Lower leg skin (tissue), 4 donors: ENCODE measurements around the gene FAM107B. TPM values are rescaled to one million over a fixed set of nuclear protein-coding genes. Genes with fewer than 3 reads are reported as not detected.

ENCODE experiments used
- DNase-seq, 2 donors: peaks; one replicate each; pipeline ENCODE4 v3.0.0-alpha.2; 2019; ENCODE audit warnings: low spot score in 2 of 2
- H3K4me3 ChIP-seq: fragments of 200-600 bp; sonication (generic); 2 replicates; pipeline ENCODE4 v1.5.1; 2017; ENCODE audit warnings: mild to moderate bottlenecking, low read depth; ENCODE audit not compliant: poor library complexity, severe bottlenecking
- CTCF ChIP-seq, 3 donors: fragments of 450-650 bp; IDR thresholded peaks; one replicate each; pipeline ENCODE4 v1.5.1; 2016; ENCODE audit warnings: antibody characterized with exemption in 3 of 3, mild to moderate bottlenecking in 3 of 3, moderate library complexity in 2 of 3
- POLR2A ChIP-seq, 2 donors: fragments of 450-650 bp; IDR thresholded peaks; one replicate each; pipeline ENCODE4 v1.6.1; 2016 to 2017; ENCODE audit warnings: antibody characterized with exemption in 2 of 2, mild to moderate bottlenecking in 1 of 2, moderate library complexity in 1 of 2
- WGBS, 2 donors: methylation state at CpG; one replicate each; pipeline ENCODE4 v1.1.5; 2018; 5-methylcytosine and 5-hydroxymethylcytosine counted together
- intact Hi-C: fragments of 100-400 bp; cut with DNase I; formaldehyde crosslinking; loops from one replicate; pipeline ENCODE4 v1.15.0; 2023; ENCODE audit warnings: low total_unique reads
- total RNA-seq, 4 donors: library from RNA; depleted of rRNA; stranded (reverse); fragments of >200 nt; gene quantifications; one replicate each; pipeline ENCODE4 v1.1.0, GENCODE V29; 2016

The FAM107B gene
- total RNA-seq, 4 donors from 2014 or later = 28.3 to 52.7 (median 31.0) TPM

GRCh38 chr10:14658331-14659127 is 116.2 kb downstream of the FAM107B start:
- H3K4me3 ChIP-seq = no peak overlapping the region
- WGBS, 2 donors = 46% methylated on average over 7 of the region's 7 CpGs
- intact Hi-C loops = no loop called here
- no peak for DNase-seq
- TF ChIP-seq CTCF (IDR thresholded peaks at IDR 0.05) = no peak
- TF ChIP-seq POLR2A (IDR thresholded peaks at IDR 0.05) = no peak

- 85 to 89% methylated on average over 7 of the region's 7 CpGs for WGBS, 2 donors
- TF ChIP-seq POLR2A (IDR thresholded peaks at IDR 0.05) (no peak), CTCF (IDR thresholded peaks at IDR 0.05) (no peak)
- DNase-seq = no peak
- intact Hi-C loops = no loop called here
- no peak overlapping the region for H3K4me3 ChIP-seq
Observed at GRCh38 chr10:14656052-14656730, 118.5 kb downstream of the FAM107B start.

GRCh38 chr10:14654821-14655382 is 119.8 kb downstream of the FAM107B start:
- WGBS, 2 donors = 54 to 55% methylated on average over 3 of the region's 3 CpGs
- intact Hi-C loops = no loop called here
- TF ChIP-seq CTCF (IDR thresholded peaks at IDR 0.05) = no peak
- TF ChIP-seq POLR2A (IDR thresholded peaks at IDR 0.05) = no peak
- H3K4me3 ChIP-seq = no peak overlapping the region
- DNase-seq = no peak

- intact Hi-C loops = no loop called here
- no peak for TF ChIP-seq POLR2A (IDR thresholded peaks at IDR 0.05)
- TF ChIP-seq CTCF (IDR thresholded peaks at IDR 0.05) = no peak
- H3K4me3 ChIP-seq = no peak overlapping the region
- WGBS, 2 donors = 19 to 21% methylated on average over 8 of the region's 8 CpGs
- DNase-seq = no peak
Observed at GRCh38 chr10:14653271-14654161, 121.2 kb downstream of the FAM107B start.

GRCh38 chr10:14652816-14653215 is 121.9 kb downstream of the FAM107B start:
- intact Hi-C loops = no loop called here
- H3K4me3 ChIP-seq = no peak overlapping the region
- 71 to 72% methylated on average over 5 of the region's 5 CpGs for WGBS, 2 donors
- TF ChIP-seq POLR2A (IDR thresholded peaks at IDR 0.05) (no peak), CTCF (IDR thresholded peaks at IDR 0.05) (no peak)
- DNase-seq = no peak
